NK-92 (cell line): ENCODE measurements around the gene TAS2R13.

ENCODE experiments used
- DNase-seq: peaks from one replicate; lab custom pipeline; 2025; ENCODE audit not compliant: unreplicated experiment; lab: John Stamatoyannopoulos, UW

Gene TAS2R13

GRCh38 chr12:10873378-10873777 lies 36.0 kb downstream of the TAS2R13 start:
- DNase-seq: no peak

- no peak for DNase-seq
These were observed 42.0 kb downstream of the TAS2R13 start for GRCh38 chr12:10867381-10867780.

DNA sequence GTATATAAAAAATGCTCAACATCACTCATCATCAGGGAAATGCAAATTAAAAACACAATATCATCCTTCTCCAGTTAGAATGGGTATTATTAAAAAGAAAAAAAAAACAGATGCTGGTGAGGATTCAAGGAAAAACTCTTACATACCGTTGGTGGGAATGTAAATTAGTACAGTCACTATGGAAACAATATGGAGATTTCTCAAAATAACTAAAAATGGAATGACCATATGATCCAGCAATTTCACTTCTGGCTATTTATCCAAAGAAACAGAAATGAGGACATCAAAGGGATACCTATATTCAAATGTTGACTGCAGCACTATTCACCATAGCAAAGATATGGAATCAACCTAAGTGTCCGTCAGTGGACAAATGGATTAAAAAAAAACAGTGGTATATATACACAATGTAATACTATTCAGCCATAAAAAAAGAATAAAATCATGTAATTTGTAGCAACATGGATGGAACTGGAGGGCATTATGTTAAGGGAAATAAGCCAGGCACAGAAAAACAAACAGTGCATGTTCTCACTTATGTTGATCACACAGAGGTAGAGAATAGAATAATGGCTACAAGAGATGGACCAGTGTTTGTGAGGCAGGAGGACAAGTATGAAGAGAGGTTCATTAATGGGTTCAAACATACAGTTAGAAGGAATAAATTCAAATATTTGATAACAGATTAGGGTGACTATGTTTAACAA lies 45.7 kb downstream of the TAS2R13 start:
- DNase-seq: no peak

DNA sequence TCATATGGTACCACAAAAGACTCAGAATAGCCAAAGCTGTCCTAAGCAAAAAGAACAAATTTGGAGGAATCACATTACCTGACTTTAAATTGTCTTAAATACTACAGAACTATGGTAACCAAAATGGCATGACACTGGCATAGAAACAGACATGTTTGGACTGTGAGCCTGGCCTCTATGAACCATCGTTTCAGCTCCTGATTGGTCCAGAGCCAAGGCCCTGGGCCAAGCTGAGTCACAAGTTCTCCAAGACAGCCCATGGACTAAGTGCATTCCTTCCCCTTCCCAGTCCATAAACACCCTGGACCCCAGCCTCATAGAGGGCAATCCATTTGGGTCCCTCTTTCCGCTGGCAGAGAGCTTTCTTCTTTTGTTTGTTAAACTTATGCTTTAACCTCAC lies 48.0 kb downstream of the TAS2R13 start:
- no peak for DNase-seq
